ENCODE results near the gene C4orf54. TPM values are rescaled to one million over a fixed set of nuclear protein-coding genes. Genes with fewer than 3 reads are reported as not detected.

Gene C4orf54
- total RNA-seq, 4 donors from 2014 or later = not detected

DNA sequence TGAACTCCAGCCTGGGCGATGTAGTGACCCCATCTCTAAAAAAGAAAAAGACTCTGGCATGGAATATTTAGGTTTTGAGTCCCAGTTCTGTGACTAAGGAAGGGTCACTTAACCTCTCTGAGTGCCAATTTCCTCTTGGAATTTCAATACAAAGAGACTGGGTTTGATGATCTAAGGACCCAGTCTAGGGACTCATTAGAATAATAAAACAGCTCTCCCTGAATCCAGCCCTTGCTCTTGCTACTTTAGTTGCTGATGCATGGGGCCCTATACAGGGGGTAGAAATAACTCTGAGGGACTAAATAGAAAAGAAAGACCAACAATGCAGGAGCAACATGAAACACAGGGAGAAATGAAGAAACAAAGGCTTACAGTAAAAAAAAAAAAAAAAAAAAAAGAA lies 12.6 kb downstream of the C4orf54 start:
- Histone ChIP-seq H3K36me3 (no peaks in the 10 kb centered on the region), H3K27ac (no peak overlapping the region), H3K4me1 (peaks cover 0 to 2% (median 0%) of the 10 kb centered on the region in 4 donors), H3K9me3 (no peaks in the 10 kb centered on the region), H3K27me3 (no peaks in the 10 kb centered on the region), H3K4me3 (no peak overlapping the region)
- DNase-seq (ENCODE audit: low spot score in 2 of 2) = no peak
- TF ChIP-seq POLR2A (IDR thresholded peaks at IDR 0.05) (no peak), EP300 (IDR thresholded peaks at IDR 0.05) (no peak)
- TF ChIP-seq, protein P1, sequence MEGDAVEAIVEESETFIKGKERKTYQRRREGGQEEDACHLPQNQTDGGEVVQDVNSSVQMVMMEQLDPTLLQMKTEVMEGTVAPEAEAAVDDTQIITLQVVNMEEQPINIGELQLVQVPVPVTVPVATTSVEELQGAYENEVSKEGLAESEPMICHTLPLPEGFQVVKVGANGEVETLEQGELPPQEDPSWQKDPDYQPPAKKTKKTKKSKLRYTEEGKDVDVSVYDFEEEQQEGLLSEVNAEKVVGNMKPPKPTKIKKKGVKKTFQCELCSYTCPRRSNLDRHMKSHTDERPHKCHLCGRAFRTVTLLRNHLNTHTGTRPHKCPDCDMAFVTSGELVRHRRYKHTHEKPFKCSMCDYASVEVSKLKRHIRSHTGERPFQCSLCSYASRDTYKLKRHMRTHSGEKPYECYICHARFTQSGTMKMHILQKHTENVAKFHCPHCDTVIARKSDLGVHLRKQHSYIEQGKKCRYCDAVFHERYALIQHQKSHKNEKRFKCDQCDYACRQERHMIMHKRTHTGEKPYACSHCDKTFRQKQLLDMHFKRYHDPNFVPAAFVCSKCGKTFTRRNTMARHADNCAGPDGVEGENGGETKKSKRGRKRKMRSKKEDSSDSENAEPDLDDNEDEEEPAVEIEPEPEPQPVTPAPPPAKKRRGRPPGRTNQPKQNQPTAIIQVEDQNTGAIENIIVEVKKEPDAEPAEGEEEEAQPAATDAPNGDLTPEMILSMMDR (IDR thresholded peaks at IDR 0.05) = no peak
- WGBS, 2 donors = 59 to 64% methylated on average over 1 of the region's 1 CpG

DNA sequence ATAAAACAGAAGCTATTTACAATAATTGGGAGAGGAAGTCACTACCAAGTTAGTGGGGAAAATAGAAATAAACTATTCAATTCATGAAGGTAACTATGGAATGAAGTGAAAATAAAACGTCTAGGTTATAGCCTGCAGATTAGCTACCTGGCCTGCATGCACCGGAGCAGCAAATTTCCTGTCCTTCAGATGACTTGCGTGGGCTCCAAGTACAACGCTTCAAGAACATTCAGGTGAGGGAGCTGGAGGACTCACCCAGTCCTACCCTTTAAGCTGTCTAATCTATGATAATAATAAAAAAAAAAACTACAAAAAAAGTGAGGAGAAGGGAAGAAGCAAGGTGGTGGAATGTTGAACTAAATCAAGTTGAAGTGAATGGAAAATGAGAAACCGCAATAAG lies 13.2 kb downstream of the C4orf54 start:
- WGBS, 2 donors = 59 to 65% methylated on average over 5 of the region's 5 CpGs
- peaks cover 0 to 2% (median 0%) of the 10 kb centered on the region in 4 donors for H3K4me1 ChIP-seq
- no peaks in the 10 kb centered on the region for H3K27me3 ChIP-seq
- no peaks in the 10 kb centered on the region for H3K9me3 ChIP-seq
- TF ChIP-seq EP300 (IDR thresholded peaks at IDR 0.05) (no peak), POLR2A (IDR thresholded peaks at IDR 0.05) (no peak)
- TF ChIP-seq, protein P1 (IDR thresholded peaks at IDR 0.05) = no peak
- H3K36me3 ChIP-seq = no peaks in the 10 kb centered on the region
- H3K4me3 ChIP-seq = no peak overlapping the region
- H3K27ac ChIP-seq = no peak overlapping the region
- no peak for DNase-seq (ENCODE audit: low spot score in 2 of 2)

DNA sequence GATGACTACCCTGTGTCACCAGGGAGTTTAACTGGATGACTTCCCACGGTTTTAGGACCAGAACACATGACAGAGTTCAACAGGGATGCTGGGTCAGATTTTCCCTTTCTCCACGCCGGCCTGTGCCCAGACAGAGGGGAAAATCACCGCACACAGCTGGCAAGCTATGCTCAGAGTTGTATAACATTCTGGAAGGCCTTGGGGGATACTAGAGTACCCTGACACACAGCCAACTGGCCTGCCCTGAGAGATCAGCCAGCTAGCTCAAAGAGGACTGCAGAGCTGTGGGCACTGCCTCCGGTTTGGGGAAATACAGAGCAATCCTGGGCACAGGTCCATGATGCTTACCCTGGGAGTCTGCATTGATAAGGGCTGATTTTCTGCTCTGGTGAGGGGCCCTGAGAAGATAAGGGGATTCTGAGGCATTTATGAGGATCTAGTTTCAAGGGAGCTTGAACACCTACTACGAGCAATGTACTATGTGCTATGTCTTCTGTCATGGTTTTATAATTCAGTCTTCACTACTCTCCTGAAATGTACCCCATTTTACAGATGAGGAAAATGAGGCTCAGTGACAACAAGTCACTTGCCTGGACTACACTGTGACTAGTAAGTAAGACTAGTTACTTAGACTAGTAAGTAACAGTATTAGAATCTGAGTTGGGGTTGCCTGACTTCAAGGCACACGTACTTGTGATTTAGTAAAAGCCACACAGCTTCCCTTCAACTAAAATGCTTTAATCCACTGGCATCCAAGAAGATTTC lies 14.7 kb downstream of the C4orf54 start:
- DNase-seq (ENCODE audit: low spot score in 2 of 2) = peak; percentile 14 to 20
- H3K27me3 ChIP-seq = no peaks in the 10 kb centered on the region
- no peaks in the 10 kb centered on the region for H3K9me3 ChIP-seq
- H3K36me3 ChIP-seq = no peaks in the 10 kb centered on the region
- peaks cover 0 to 2% (median 0%) of the 10 kb centered on the region in 4 donors for H3K4me1 ChIP-seq
- H3K4me3 ChIP-seq = no peak overlapping the region
- 44 to 49% methylated on average over 7 of the region's 7 CpGs for WGBS, 2 donors
- no peak overlapping the region for H3K27ac ChIP-seq
- TF ChIP-seq POLR2A (IDR thresholded peaks at IDR 0.05) (no peak), EP300 (IDR thresholded peaks at IDR 0.05) (peak in 1 of 2 donors; percentile 26)
- TF ChIP-seq, protein P1 (IDR thresholded peaks at IDR 0.05) = no peak

DNA sequence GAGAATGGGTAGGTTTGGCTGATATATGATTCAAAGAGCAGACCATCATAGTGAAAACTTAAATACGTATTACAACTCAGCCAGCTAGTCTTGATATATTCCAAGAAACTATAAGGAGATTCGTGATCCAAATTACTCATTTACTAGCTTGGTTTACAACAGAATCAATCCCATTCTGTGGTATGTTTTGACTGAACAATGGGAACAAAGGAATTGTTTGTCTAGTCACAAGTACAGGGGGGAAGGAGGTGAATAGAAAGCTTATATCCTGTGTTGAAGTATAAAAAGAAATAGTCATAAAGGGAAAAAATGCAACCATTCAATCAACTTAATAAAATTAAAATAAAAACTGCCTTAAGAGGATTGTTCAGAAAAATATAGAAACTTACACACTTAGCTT lies 17.0 kb downstream of the C4orf54 start:
- H3K4me3 ChIP-seq = no peak overlapping the region
- H3K4me1 ChIP-seq = peaks cover 0 to 2% (median 0%) of the 10 kb centered on the region in 4 donors
- H3K9me3 ChIP-seq = no peaks in the 10 kb centered on the region
- 44 to 59% methylated on average over 2 of the region's 2 CpGs for WGBS, 2 donors
- TF ChIP-seq, protein P1 (IDR thresholded peaks at IDR 0.05) = no peak
- TF ChIP-seq POLR2A (IDR thresholded peaks at IDR 0.05) = no peak
- no peak for TF ChIP-seq EP300 (IDR thresholded peaks at IDR 0.05)
- DNase-seq (ENCODE audit: low spot score in 2 of 2) = no peak
- H3K27ac ChIP-seq = no peak overlapping the region
- H3K36me3 ChIP-seq = no peaks in the 10 kb centered on the region
- no peaks in the 10 kb centered on the region for H3K27me3 ChIP-seq

DNA sequence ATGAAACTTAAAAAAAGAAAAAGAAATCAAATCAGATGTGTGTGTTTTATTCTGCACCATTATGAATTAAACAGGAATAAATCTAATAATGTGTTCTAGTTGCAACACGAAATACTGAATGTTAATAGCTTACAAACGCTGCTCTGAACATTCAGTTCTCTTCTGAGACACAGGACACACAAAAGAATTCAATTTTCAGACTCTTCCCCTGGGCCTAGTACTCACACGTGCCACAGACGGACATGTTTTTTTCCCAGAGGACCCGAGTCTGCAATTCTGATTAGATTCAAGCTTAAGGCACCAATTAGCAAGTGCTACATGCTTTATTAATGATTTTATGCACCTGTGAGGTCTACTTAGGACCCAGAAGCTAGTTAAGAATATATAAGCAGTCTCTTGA lies 20.5 kb downstream of the C4orf54 start:
- H3K36me3 ChIP-seq = no peaks in the 10 kb centered on the region
- TF ChIP-seq POLR2A (IDR thresholded peaks at IDR 0.05) = no peak
- TF ChIP-seq, protein P1 (IDR thresholded peaks at IDR 0.05) = no peak
- no peak for DNase-seq (ENCODE audit: low spot score in 2 of 2)
- H3K4me1 ChIP-seq = no peaks in the 10 kb centered on the region
- H3K27me3 ChIP-seq = no peaks in the 10 kb centered on the region
- 51 to 55% methylated on average over 5 of the region's 5 CpGs for WGBS, 2 donors
- no peaks in the 10 kb centered on the region for H3K9me3 ChIP-seq
- H3K27ac ChIP-seq = no peak overlapping the region
- H3K4me3 ChIP-seq = no peak overlapping the region

Measured in tibial nerve (tissue), 4 donors.